Stimulated activated effector memory CD8-positive, alpha-beta T cell treated with anti-CD3 and anti-CD28 coated beads, Interleukin-12 subunit alpha, Interleukin-12 subunit beta, amount 100 ng/mL, for 72 hours (primary cell): ENCODE results near the gene KRTAP22-2.

Experiments
- ATAC-seq: fragments of 150-1000 bp; cut with Tn5 transposase; 2 replicates; pipeline ENCODE4 v1.10.0; 2021
- DNase-seq, 2 donors: peaks; one replicate each; pipeline ENCODE4 v3.0.0; 2021 to 2022; ENCODE audit warnings: low spot score in 2 of 2
- H3K27ac Mint-ChIP-seq: one replicate; pipeline ENCODE4 v1.8.0; 2022; ENCODE audit warnings: mild to moderate bottlenecking, mixed read lengths
- H3K36me3 Mint-ChIP-seq: one replicate; pipeline ENCODE4 v1.8.0; 2022; ENCODE audit warnings: mild to moderate bottlenecking, mixed read lengths
- H3K4me1 Mint-ChIP-seq: one replicate; pipeline ENCODE4 v1.8.0; 2022; ENCODE audit warnings: mixed read lengths
- H3K4me3 Mint-ChIP-seq: one replicate; pipeline ENCODE4 v1.8.0; 2022; ENCODE audit warnings: mild to moderate bottlenecking, mixed read lengths
- H3K9me3 Mint-ChIP-seq: one replicate; pipeline ENCODE4 v1.8.0; 2022; ENCODE audit warnings: mixed read lengths

KRTAP22-2 gene

GRCh38 chr21:30590297-30590696, at the start of gene KRTAP22-2:
Gene KRTAP22-2, minus strand, starts transcription at chr21:30590397.
- no peak for DNase-seq
- no peaks in the 10 kb centered on the region for H3K4me1 Mint-ChIP-seq
- no peaks in the 10 kb centered on the region for H3K36me3 Mint-ChIP-seq
- no peak within 1 kb of the TSS for H3K4me3 Mint-ChIP-seq
- H3K27ac Mint-ChIP-seq: no peak within 1 kb of the TSS
- peaks cover 4% of the 10 kb centered on the region for H3K9me3 Mint-ChIP-seq
- ATAC-seq: no peak

GRCh38 chr21:30638686-30639085, 48.5 kb upstream of the KRTAP22-2 start:
- H3K9me3 Mint-ChIP-seq: peaks cover 4% of the 10 kb centered on the region
- DNase-seq: no peak
- no peaks in the 10 kb centered on the region for H3K36me3 Mint-ChIP-seq
- H3K27ac Mint-ChIP-seq: no peak overlapping the region
- no peaks in the 10 kb centered on the region for H3K4me1 Mint-ChIP-seq
- no peak for ATAC-seq
- H3K4me3 Mint-ChIP-seq: no peak overlapping the region

DNA sequence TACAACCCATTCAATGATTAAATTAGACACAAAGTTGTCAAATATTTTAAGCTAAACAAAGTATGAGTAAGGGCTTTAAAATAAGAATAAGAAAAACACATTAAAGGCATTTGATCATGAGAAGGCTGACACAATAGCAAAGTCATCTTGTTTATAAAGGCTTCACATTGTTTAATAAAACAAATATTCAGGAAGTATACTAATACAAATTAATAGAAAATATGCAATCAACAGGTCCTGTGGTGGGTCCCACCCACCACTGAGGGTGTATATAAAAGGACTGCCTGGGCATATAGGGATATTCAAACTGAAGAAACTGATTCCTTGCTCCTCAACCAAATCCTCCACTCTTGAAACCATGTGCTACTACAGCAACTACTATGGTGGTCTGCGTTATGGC, 44.7 kb upstream of the KRTAP22-2 start, which contains the start of gene KRTAP20-2:
KRTAP20-2 (plus strand) TSS at position 301 of the 400 bp plus-strand sequence; CDS start at position 359, 58 bp downstream.
- peak; percentile 16 for ATAC-seq
- no peaks in the 10 kb centered on the region for H3K9me3 Mint-ChIP-seq
- H3K4me1 Mint-ChIP-seq: no peaks in the 10 kb centered on the region
- H3K27ac Mint-ChIP-seq: no peak within 1 kb of the TSS
- H3K4me3 Mint-ChIP-seq: no peak within 1 kb of the TSS
- DNase-seq: no peak
- no peaks in the 10 kb centered on the region for H3K36me3 Mint-ChIP-seq

- ATAC-seq: no peak
Measured at GRCh38 chr21:30629200-30629599, 39.0 kb upstream of the KRTAP22-2 start.

GRCh38 chr21:30628109-30628508, 37.9 kb upstream of the KRTAP22-2 start:
- Mint-ChIP-seq H3K4me3 (no peak overlapping the region), H3K36me3 (no peaks in the 10 kb centered on the region), H3K4me1 (no peaks in the 10 kb centered on the region), H3K27ac (no peak overlapping the region), H3K9me3 (no peaks in the 10 kb centered on the region)
- no peak for ATAC-seq
- no peak for DNase-seq

More at GRCh38 chr21:30629200-30629599, 39.0 kb upstream of the KRTAP22-2 start:
- H3K27ac Mint-ChIP-seq: no peak overlapping the region
- no peaks in the 10 kb centered on the region for H3K4me1 Mint-ChIP-seq
- no peaks in the 10 kb centered on the region for H3K36me3 Mint-ChIP-seq
- no peak for DNase-seq
- no peaks in the 10 kb centered on the region for H3K9me3 Mint-ChIP-seq
- no peak overlapping the region for H3K4me3 Mint-ChIP-seq

- DNase-seq (no peak), ATAC-seq (no peak)
- H3K9me3 Mint-ChIP-seq: no peaks in the 10 kb centered on the region
- H3K36me3 Mint-ChIP-seq: no peaks in the 10 kb centered on the region
- no peaks in the 10 kb centered on the region for H3K4me1 Mint-ChIP-seq
- H3K4me3 Mint-ChIP-seq: no peak overlapping the region
- no peak overlapping the region for H3K27ac Mint-ChIP-seq
Measured at GRCh38 chr21:30625449-30626165, 35.4 kb upstream of the KRTAP22-2 start.

DNA sequence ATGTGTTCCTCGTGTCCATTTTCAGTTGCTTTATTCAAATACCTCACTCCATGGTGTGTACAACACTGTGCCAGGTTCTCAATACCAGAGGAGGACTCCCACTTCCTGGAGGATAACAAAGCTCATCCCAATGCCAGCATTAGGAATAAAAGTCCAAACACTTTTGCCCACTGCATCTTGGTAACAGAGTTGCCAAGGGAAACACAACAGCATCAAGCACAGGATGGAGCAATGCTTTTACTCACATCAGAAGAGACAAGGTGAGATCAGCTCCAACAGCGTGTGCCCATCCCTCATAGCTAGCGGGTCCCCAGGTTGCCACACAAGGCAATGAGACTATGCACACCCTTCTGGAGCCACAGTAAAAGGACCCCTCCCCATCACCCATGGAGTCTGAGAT, 33.2 kb upstream of the KRTAP22-2 start:
- ATAC-seq: no peak
- Mint-ChIP-seq H3K27ac (no peak overlapping the region), H3K4me1 (no peaks in the 10 kb centered on the region), H3K4me3 (no peak overlapping the region), H3K36me3 (no peaks in the 10 kb centered on the region), H3K9me3 (no peaks in the 10 kb centered on the region)
- DNase-seq: no peak

GRCh38 chr21:30620522-30620921, 30.3 kb upstream of the KRTAP22-2 start, which contains the start of gene KRTAP20-4:
Gene KRTAP20-4, plus strand, starts transcription at chr21:30620627.
- H3K9me3 Mint-ChIP-seq: no peaks in the 10 kb centered on the region
- no peak for DNase-seq
- no peak for ATAC-seq
- H3K4me1 Mint-ChIP-seq: no peaks in the 10 kb centered on the region
- no peaks in the 10 kb centered on the region for H3K36me3 Mint-ChIP-seq
- no peak within 1 kb of the TSS for H3K27ac Mint-ChIP-seq
- no peak within 1 kb of the TSS for H3K4me3 Mint-ChIP-seq

DNA sequence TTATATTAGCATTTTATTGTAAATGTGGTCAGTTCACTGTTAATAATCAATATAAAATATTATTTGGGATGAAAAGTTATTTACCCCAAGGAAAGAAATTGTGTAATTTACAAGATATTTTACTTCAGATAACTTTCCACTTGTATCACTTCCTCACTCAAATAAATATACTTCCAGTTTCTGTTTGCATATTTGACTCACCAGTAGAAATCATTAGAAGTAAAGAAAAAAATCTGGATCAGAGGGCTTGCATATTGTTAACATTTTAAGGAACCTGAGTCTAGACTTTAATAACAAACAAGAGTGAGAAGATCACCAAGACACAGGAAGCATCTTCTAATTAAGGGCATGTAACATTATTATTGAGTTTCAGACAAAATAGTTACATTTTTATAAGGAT, 29.9 kb upstream of the KRTAP22-2 start:
- no peak for DNase-seq
- Mint-ChIP-seq H3K27ac (no peak overlapping the region), H3K9me3 (no peaks in the 10 kb centered on the region), H3K4me1 (no peaks in the 10 kb centered on the region), H3K4me3 (no peak overlapping the region), H3K36me3 (no peaks in the 10 kb centered on the region)
- ATAC-seq: no peak

DNA sequence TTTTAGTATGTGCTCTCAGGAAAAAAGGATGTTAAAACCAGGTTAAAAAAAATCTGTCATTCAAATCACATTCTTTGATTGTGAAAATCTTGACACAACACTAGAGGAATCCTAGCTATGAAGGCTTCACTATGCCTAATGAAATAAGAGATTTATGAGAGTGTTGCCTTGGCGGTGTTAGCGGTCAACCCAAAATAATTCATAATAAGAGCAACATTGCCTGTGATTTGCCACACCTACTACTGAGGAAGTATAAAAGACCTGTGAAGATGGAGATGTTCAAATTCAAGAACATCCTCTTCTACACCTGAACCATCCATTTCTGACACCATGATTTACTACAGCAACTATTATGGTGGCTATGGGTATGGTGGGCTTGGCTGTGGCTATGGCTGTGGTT, 25.9 kb upstream of the KRTAP22-2 start, which contains the start of gene KRTAP20-1:
KRTAP20-1 (plus strand) TSS at position 301 of the 400 bp plus-strand sequence; CDS start at position 331, 30 bp downstream.
- Mint-ChIP-seq H3K9me3 (no peaks in the 10 kb centered on the region), H3K4me1 (no peaks in the 10 kb centered on the region), H3K36me3 (no peaks in the 10 kb centered on the region), H3K4me3 (no peak within 1 kb of the TSS), H3K27ac (no peak within 1 kb of the TSS)
- ATAC-seq: no peak
- no peak for DNase-seq

- no peak for ATAC-seq
- Mint-ChIP-seq H3K4me1 (no peaks in the 10 kb centered on the region), H3K9me3 (peaks cover 3% of the 10 kb centered on the region)
Measured at GRCh38 chr21:30615199-30615598, 25.0 kb upstream of the KRTAP22-2 start.

DNA sequence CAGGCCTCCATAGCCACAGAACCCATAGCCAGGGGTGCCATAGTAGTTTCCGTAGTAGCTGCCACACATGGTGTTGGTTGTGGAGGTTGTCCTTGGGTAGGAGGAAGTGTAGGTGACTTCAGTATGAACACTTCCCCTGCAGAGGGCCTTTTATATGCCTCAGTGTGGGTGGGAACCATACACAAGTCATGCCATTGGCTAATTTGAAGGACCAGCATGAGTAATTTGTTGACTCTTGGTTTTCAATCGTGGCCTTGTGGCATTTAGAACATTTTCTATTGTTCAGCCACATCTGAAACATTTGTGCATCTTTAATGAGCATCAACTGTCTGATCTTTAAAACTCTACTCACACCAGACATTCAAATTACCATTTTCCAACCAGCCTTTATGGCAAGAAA, 23.6 kb upstream of the KRTAP22-2 start, which contains the start of gene KRTAP6-1:
KRTAP6-1 (minus strand) TSS at position 95 of the 400 bp plus-strand sequence; CDS start at position 69, 26 bp downstream.
- Mint-ChIP-seq H3K27ac (no peak within 1 kb of the TSS), H3K9me3 (peaks cover 3% of the 10 kb centered on the region), H3K36me3 (no peaks in the 10 kb centered on the region), H3K4me1 (no peaks in the 10 kb centered on the region), H3K4me3 (no peak within 1 kb of the TSS)
- ATAC-seq (no peak), DNase-seq (no peak)

More at GRCh38 chr21:30615199-30615598, 25.0 kb upstream of the KRTAP22-2 start:
- DNase-seq: no peak
- no peaks in the 10 kb centered on the region for H3K36me3 Mint-ChIP-seq
- H3K4me3 Mint-ChIP-seq: no peak overlapping the region
- H3K27ac Mint-ChIP-seq: no peak overlapping the region

DNA sequence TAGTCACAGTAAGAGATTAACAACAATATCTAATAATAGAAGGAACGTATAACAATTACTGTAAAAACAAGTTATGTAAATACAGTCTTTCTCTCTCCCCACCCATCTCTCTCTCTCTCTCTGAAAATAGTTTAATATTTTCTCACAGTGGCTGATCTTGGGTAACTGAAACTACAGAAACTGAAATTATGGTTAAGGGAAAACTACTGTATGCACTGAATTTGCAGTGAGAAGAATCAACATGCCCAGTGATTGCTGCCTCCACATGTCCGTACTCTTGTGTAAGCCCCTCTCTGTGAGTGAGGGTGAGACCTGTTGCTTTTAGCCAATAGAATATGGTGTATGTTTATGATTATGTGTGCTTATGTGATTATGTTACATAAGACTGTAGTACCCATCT, 21.9 kb upstream of the KRTAP22-2 start:
- no peak for ATAC-seq
- DNase-seq: no peak
- Mint-ChIP-seq H3K4me3 (no peak overlapping the region), H3K9me3 (peaks cover 10% of the 10 kb centered on the region), H3K4me1 (no peaks in the 10 kb centered on the region), H3K36me3 (no peaks in the 10 kb centered on the region), H3K27ac (no peak overlapping the region)

DNA sequence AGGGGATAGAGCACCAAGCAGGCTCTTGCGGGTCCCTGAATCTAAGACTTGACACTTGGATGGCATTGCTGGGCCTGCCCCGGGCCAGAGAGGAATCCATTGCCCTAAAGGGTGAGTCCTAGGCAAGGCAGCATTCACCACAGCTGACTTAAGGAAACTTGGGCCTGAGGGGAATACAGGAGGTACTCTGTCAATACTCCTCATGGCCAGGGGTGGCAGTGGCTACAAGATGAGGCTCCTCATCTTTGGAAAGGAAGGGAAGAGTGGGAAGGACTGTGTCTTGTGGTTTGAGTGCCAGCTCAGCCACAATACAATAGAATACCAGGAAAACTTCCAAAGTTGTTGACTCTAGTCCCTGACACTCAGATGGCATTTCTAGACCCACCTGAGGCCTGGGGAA, 15.8 kb upstream of the KRTAP22-2 start:
- DNase-seq (no peak), ATAC-seq (no peak)
- H3K9me3 Mint-ChIP-seq: peaks cover 16% of the 10 kb centered on the region
- no peak overlapping the region for H3K4me3 Mint-ChIP-seq
- no peaks in the 10 kb centered on the region for H3K4me1 Mint-ChIP-seq
- no peak overlapping the region for H3K27ac Mint-ChIP-seq
- H3K36me3 Mint-ChIP-seq: no peaks in the 10 kb centered on the region

- Mint-ChIP-seq H3K4me3 (no peak within 1 kb of the TSS), H3K27ac (no peak within 1 kb of the TSS), H3K4me1 (no peaks in the 10 kb centered on the region), H3K36me3 (no peaks in the 10 kb centered on the region), H3K9me3 (peaks cover 8% of the 10 kb centered on the region)
- DNase-seq (no peak), ATAC-seq (no peak)
Measured at GRCh38 chr21:30600787-30601186, 10.6 kb upstream of the KRTAP22-2 start, which contains the start of gene KRTAP22-1. Gene KRTAP22-1, plus strand, starts transcription at chr21:30601087.

DNA sequence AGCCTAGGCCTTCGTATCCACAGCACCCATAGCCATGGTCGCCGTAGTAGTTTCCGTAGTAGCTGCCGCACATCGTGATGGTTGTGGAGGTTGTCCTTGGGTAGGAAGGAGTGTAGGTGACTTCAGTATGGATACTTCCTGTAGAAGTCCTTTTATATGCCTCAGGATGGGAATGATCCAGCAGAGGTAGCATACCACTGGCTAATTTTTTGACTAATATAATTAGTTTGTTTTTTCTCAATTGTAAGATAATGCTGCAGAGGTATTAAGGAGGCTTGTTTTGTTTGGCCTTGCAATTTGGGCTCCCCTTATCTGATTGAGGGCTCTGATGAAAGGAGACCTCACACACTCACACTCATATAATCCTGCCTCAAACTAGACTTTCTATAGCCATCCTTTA, 8.6 kb upstream of the KRTAP22-2 start, which contains the start of gene KRTAP6-2:
KRTAP6-2 (minus strand) TSS at position 101 of the 400 bp plus-strand sequence; CDS start at position 73, 28 bp downstream.
- Mint-ChIP-seq H3K9me3 (peaks cover 8% of the 10 kb centered on the region), H3K36me3 (no peaks in the 10 kb centered on the region), H3K4me1 (no peaks in the 10 kb centered on the region)

More for the DNA sequence above, 8.6 kb upstream of the KRTAP22-2 start, which contains the start of gene KRTAP6-2:
- no peak for DNase-seq
- H3K27ac Mint-ChIP-seq: no peak within 1 kb of the TSS
- no peak within 1 kb of the TSS for H3K4me3 Mint-ChIP-seq
- ATAC-seq: no peak
